IMR-90 (cell line): ENCODE measurements around the gene XAB2. TPM values are rescaled to one million over a fixed set of nuclear protein-coding genes. Genes with fewer than 3 reads are reported as not detected.

ENCODE experiments used
- ATAC-seq: fragments of 200-7000 bp; cut with Tn5 transposase; 2 replicates; pipeline ENCODE4 v1.9.1; 2020; ENCODE audit warnings: low read depth, mild to moderate bottlenecking, moderate library complexity
- BruUV-seq: library from RNA; stranded (reverse); fragments of 400-500 nt; replicated peaks from 2 replicates; lab custom pipeline; 2021; lab: Mats Ljungman, UMichigan
- CTCF ChIA-PET: fragments of 300-600 bp; formaldehyde crosslinking; extraction: SDS; loops from one replicate; lab custom pipeline; 2021; ENCODE audit warnings: antibody characterized with exemption; lab: Yijun Ruan, JAX
- POLR2A ChIA-PET: fragments of 300-600 bp; sonication (Branson Sonifier 250); formaldehyde crosslinking; loops from one replicate; lab custom pipeline; 2022; ENCODE audit warnings: antibody characterized with exemption; ENCODE audit not compliant: unreplicated experiment; lab: Charles Lee
- DNase-seq: peaks from one replicate; pipeline ENCODE4 v3.0.0; 2013
- H2AFZ ChIP-seq: replicated peaks from 2 replicates; pipeline ENCODE3; 2013; ENCODE audit warnings: low read length, mild to moderate bottlenecking; ENCODE audit not compliant: poor library complexity
- H2AK5ac ChIP-seq: 2 replicates; pipeline ENCODE4 v1.6.1; 2013; ENCODE audit warnings: low read depth, low read length, inconsistent platforms
- H2AK9ac ChIP-seq: replicated peaks from 2 replicates; pipeline ENCODE3; 2013; ENCODE audit warnings: mild to moderate bottlenecking, low read depth, low read length, moderate library complexity; ENCODE audit not compliant: poor library complexity
- H2BK120ac ChIP-seq: 2 replicates; pipeline ENCODE4 v1.6.1; 2013; ENCODE audit warnings: low read depth, low read length, inconsistent platforms
- H2BK15ac ChIP-seq: 3 replicates; pipeline ENCODE4 v1.6.1; 2013; ENCODE audit warnings: low read depth, low read length, inconsistent platforms
- H2BK20ac ChIP-seq: 2 replicates; pipeline ENCODE4 v1.6.1; 2013; ENCODE audit warnings: low read depth, mild to moderate bottlenecking, inconsistent platforms, low read length, moderate library complexity
- H2BK5ac ChIP-seq: 2 replicates; pipeline ENCODE4 v1.6.1; 2013; ENCODE audit warnings: mild to moderate bottlenecking, low read depth, low read length, inconsistent platforms; ENCODE audit not compliant: poor library complexity, severe bottlenecking
- H3K14ac ChIP-seq: replicated peaks from 2 replicates; pipeline ENCODE4 v1.6.1; 2013; ENCODE audit warnings: low read depth, low read length, inconsistent platforms
- H3K18ac ChIP-seq: 2 replicates; pipeline ENCODE4 v1.6.1; 2013; ENCODE audit warnings: low read depth, low read length, control low read depth
- H3K23ac ChIP-seq: 2 replicates; pipeline ENCODE4 v1.6.1; 2013; ENCODE audit warnings: low read depth, low read length, inconsistent platforms
- H3K27ac ChIP-seq: 2 replicates; pipeline ENCODE4 v1.5.1; 2013; ENCODE audit warnings: mild to moderate bottlenecking, control low read depth, low read length; ENCODE audit not compliant: insufficient read depth
- H3K27me3 ChIP-seq: 2 replicates; pipeline ENCODE4 v1.6.1; 2013; ENCODE audit warnings: low read length; ENCODE audit not compliant: control insufficient read depth, insufficient read depth
- H3K36me3 ChIP-seq: 2 replicates; pipeline ENCODE4 v1.6.1; 2013; ENCODE audit warnings: low read length, mixed read lengths; ENCODE audit not compliant: control insufficient read depth, insufficient read depth
- H3K4ac ChIP-seq: 2 replicates; pipeline ENCODE4 v1.6.1; 2013; ENCODE audit warnings: low read depth, low read length, inconsistent platforms
- H3K4me1 ChIP-seq: 2 replicates; pipeline ENCODE4 v1.6.1; 2013; ENCODE audit warnings: low read length, mixed read lengths; ENCODE audit not compliant: control insufficient read depth, insufficient read depth
- H3K4me2 ChIP-seq: 2 replicates; pipeline ENCODE4 v1.6.1; 2013; ENCODE audit warnings: low read depth, mild to moderate bottlenecking, control low read depth, low read length, moderate library complexity
- H3K4me3 ChIP-seq: 2 replicates; pipeline ENCODE4 v1.5.1; 2013; ENCODE audit warnings: low read depth, mild to moderate bottlenecking, control low read depth, low read length, moderate library complexity; ENCODE audit not compliant: insufficient read depth
- H3K56ac ChIP-seq: 2 replicates; pipeline ENCODE4 v1.6.1; 2013; ENCODE audit warnings: low read length, inconsistent platforms; ENCODE audit not compliant: insufficient read depth; ENCODE audit errors: extremely low read depth
- H3K79me1 ChIP-seq, 2 experiments: 2 replicates each; pipeline ENCODE4 v1.6.1; 2013; ENCODE audit warnings: low read length in 2 of 2, inconsistent platforms in 1 of 2, low read depth in 1 of 2
- H3K9ac ChIP-seq: 2 replicates; pipeline ENCODE4 v1.6.1; 2013; ENCODE audit warnings: low read depth, low read length, control low read depth
- H3K9me1 ChIP-seq: 2 replicates; pipeline ENCODE4 v1.6.1; 2013; ENCODE audit warnings: low read length, inconsistent platforms; ENCODE audit not compliant: insufficient read depth
- H3K9me3 ChIP-seq: 2 replicates; pipeline ENCODE4 v1.6.1; 2013; ENCODE audit warnings: low read length; ENCODE audit not compliant: control insufficient read depth, insufficient read depth
- H4K20me1 ChIP-seq: 2 replicates; pipeline ENCODE4 v1.6.1; 2013; ENCODE audit warnings: low read length, inconsistent platforms; ENCODE audit not compliant: insufficient read depth
- H4K5ac ChIP-seq: 2 replicates; pipeline ENCODE4 v1.6.1; 2013; ENCODE audit warnings: mild to moderate bottlenecking, low read depth, low read length, control low read depth
- H4K8ac ChIP-seq, 2 experiments: 2 replicates each; pipeline ENCODE4 v1.6.1; 2013; ENCODE audit warnings: low read depth in 2 of 2, low read length in 2 of 2, control low read depth in 1 of 2, inconsistent platforms in 1 of 2
- H4K91ac ChIP-seq: 2 replicates; pipeline ENCODE4 v1.6.1; 2013; ENCODE audit warnings: low read depth, low read length, inconsistent platforms; ENCODE audit not compliant: insufficient read depth
- BHLHE40 ChIP-seq: fragments of 150-350 bp; IDR thresholded peaks from 2 replicates; pipeline ENCODE4 v1.6.1; 2016; ENCODE audit warnings: mild to moderate bottlenecking, low read depth, low read length
- CEBPB ChIP-seq: IDR thresholded peaks from 2 replicates; pipeline ENCODE4 v1.6.1; 2012; ENCODE audit warnings: low read depth, low read length, improper control_type of control experiment
- CHD1 ChIP-seq: IDR thresholded peaks from 2 replicates; pipeline ENCODE4 v1.6.1; 2012; ENCODE audit warnings: low read depth, low read length, improper control_type of control experiment
- FOS ChIP-seq: fragments of 150-350 bp; IDR thresholded peaks from 2 replicates; pipeline ENCODE4 v1.6.1; 2016; ENCODE audit warnings: low read depth, low read length
- MAFK ChIP-seq: IDR thresholded peaks from 2 replicates; pipeline ENCODE4 v1.6.1; 2012; ENCODE audit warnings: low read depth, low read length, improper control_type of control experiment
- MXI1 ChIP-seq: IDR thresholded peaks from 2 replicates; pipeline ENCODE4 v1.6.1; 2012; ENCODE audit warnings: low read depth, mild to moderate bottlenecking, low read length, moderate library complexity, borderline replicate concordance
- NFE2L2 ChIP-seq: fragments of 150-350 bp; IDR thresholded peaks from 2 replicates; pipeline ENCODE4 v1.6.1; 2016; ENCODE audit warnings: low read depth, mild to moderate bottlenecking, low read length
- POLR2A ChIP-seq: IDR thresholded peaks from 2 replicates; pipeline ENCODE4 v1.6.1; 2012; ENCODE audit warnings: mild to moderate bottlenecking, low read depth, low read length
- RAD21 ChIP-seq: IDR thresholded peaks from 2 replicates; pipeline ENCODE4 v1.6.1; 2012; ENCODE audit warnings: low read length, improper control_type of control experiment
- RCOR1 ChIP-seq: IDR thresholded peaks from 2 replicates; pipeline ENCODE4 v1.6.1; 2012; ENCODE audit warnings: mild to moderate bottlenecking, low read length, improper control_type of control experiment; ENCODE audit not compliant: insufficient replicate concordance
- RFX5 ChIP-seq: IDR thresholded peaks from 2 replicates; pipeline ENCODE4 v1.8.0; 2012; ENCODE audit warnings: low read depth, mild to moderate bottlenecking, low read length, moderate library complexity
- SMC3 ChIP-seq: fragments of 150-350 bp; IDR thresholded peaks from 2 replicates; pipeline ENCODE4 v1.6.1; 2016; ENCODE audit warnings: low read depth, mild to moderate bottlenecking, antibody characterized with exemption, low read length, moderate library complexity
- USF2 ChIP-seq: fragments of 150-350 bp; IDR thresholded peaks from 2 replicates; pipeline ENCODE4 v1.6.1; 2017; ENCODE audit warnings: mild to moderate bottlenecking, antibody characterized with exemption, low read length, low read depth
- WGBS, 2 experiments: methylation state at CpG; one replicate each; pipeline versions ENCODE4 v1.1.5 to v1.1.7; 2013; ENCODE audit warnings: missing lambda C conversion rate in 2 of 2; ENCODE audit not compliant: insufficient read length in 1 of 2; ENCODE audit errors: extremely low coverage in 2 of 2; 5-methylcytosine and 5-hydroxymethylcytosine counted together
- dilution Hi-C: fragments of 300-500 bp; cut with HindIII; formaldehyde crosslinking; loops from one replicate; pipeline ENCODE4 v1.14.3; 2018; ENCODE audit warnings: low sequenced_read_pairs; ENCODE audit not compliant: unreplicated experiment
- in situ Hi-C: fragments of 300-500 bp; cut with MboI; formaldehyde crosslinking; loops from 3 replicates; pipeline ENCODE4 v1.14.3; 2019; ENCODE audit warnings: low sequenced_read_pairs, inconsistent platforms, mixed read lengths
- intact Hi-C: fragments of 100-400 bp; cut with micrococcal nuclease; formaldehyde crosslinking; loops from 2 replicates; pipeline ENCODE4 v1.10.0; 2022
- polyA plus RNA-seq, 3 experiments: library from polyadenylated mRNA; depleted of rRNA; stranded (reverse); fragments of >200 nt; gene quantifications; 2 replicates each; pipeline ENCODE4 v1.2.3, GENCODE V29; 2012; ENCODE audit warnings: low replicate concordance in 1 of 3
- total RNA-seq: library from RNA; depleted of rRNA; stranded (reverse); fragments of >200 nt; gene quantifications from 2 replicates; pipeline ENCODE4 v1.2.3, GENCODE V29; 2012
- TF ChIP-seq, protein P1 (sequence below): conservative IDR thresholded peaks from 2 replicates; pipeline ENCODE4 v1.5.1; 2012; ENCODE audit warnings: mild to moderate bottlenecking, low read depth, low read length, improper control_type of control experiment

The XAB2 gene
- total and polyA plus RNA-seq, 2 of the 4 experiments (the other 2 are of a cell fraction), result 29.9 to 34.4 TPM

DNA sequence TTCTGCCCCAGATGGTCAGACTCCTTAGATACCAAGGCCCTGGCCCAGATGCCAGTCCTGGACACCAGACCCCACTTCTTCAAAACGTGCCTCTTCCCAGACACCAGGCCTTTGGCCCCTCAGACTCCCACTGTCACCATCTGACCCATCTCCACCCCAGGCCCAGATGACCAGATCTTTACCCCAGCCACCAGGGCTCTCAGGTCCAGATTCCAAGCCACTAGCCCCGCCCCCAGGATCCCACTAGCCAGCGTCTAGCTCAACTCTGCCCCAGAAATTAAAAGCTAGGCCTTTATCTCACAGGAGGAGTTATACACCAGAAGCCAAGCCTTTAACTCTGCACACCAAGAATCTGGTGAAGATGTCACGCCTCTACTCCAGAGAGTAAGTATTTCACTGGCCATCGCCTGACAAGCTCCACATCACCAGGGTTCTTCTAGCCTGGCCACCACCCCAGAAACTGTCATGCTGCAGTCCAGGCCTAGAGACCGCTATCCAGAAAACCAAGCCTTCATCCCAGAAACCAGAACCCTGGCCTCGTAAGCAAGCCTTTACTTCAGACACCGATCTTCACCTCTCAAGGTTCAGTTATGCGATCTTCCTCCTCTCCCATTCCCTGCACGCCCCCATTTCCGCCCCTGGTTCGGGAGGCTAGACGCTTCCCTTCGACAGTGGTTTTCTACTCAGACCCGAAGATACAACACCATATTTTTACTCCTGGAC is 595 bp downstream of the XAB2 start (continued):
- no peak for TF ChIP-seq SMC3
- no peak for TF ChIP-seq MAFK

DNA sequence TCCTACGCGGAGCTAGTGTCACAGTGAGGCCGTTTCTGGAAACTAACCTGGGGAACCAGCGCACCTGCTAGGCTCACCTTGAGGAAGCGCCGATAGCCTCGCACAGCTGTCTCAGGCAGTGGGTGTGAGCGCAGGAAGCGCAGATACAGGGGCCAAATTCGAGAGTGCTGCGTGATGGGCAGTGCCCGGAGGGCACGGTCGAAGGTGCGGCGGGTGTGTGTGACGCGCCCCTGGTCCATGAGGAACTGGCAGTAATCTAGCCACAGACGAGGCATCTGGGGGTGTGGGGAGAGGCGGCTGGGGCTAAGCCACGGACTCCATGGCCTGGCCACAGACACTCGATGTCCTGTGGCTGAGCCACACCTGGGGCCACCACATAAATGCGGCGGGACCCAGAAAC is 2.2 kb downstream of the XAB2 start:
- in situ Hi-C loops, result no loop called here
- no peak overlapping the region for H2BK15ac ChIP-seq
- no peaks in the 10 kb centered on the region for H3K27me3 ChIP-seq
- H2AFZ ChIP-seq, result no peak overlapping the region
- ATAC-seq (no peak), DNase-seq (no peak)
- POLR2A ChIA-PET, result no interaction called here
- peaks cover 26% of the 10 kb centered on the region for H3K36me3 ChIP-seq
- no peak overlapping the region for H3K4me3 ChIP-seq
- H2BK5ac ChIP-seq, result no peak overlapping the region
- no peak overlapping the region for H3K4me2 ChIP-seq
- 94% methylated on average over 11 of the region's 24 CpGs; no CpG with 5 or more reads in 1 of the 2 experiments for WGBS, 2 experiments
- no peak overlapping the region for H4K5ac ChIP-seq
- BruUV-seq, result no TSS peak
- H3K18ac ChIP-seq, result no peak overlapping the region
- no peak overlapping the region for H2AK5ac ChIP-seq
- TF ChIP-seq RFX5, result no peak
- TF ChIP-seq, protein P1, sequence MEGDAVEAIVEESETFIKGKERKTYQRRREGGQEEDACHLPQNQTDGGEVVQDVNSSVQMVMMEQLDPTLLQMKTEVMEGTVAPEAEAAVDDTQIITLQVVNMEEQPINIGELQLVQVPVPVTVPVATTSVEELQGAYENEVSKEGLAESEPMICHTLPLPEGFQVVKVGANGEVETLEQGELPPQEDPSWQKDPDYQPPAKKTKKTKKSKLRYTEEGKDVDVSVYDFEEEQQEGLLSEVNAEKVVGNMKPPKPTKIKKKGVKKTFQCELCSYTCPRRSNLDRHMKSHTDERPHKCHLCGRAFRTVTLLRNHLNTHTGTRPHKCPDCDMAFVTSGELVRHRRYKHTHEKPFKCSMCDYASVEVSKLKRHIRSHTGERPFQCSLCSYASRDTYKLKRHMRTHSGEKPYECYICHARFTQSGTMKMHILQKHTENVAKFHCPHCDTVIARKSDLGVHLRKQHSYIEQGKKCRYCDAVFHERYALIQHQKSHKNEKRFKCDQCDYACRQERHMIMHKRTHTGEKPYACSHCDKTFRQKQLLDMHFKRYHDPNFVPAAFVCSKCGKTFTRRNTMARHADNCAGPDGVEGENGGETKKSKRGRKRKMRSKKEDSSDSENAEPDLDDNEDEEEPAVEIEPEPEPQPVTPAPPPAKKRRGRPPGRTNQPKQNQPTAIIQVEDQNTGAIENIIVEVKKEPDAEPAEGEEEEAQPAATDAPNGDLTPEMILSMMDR, result no peak
- no peak for TF ChIP-seq RAD21
- no peak for TF ChIP-seq CEBPB
- no peak for TF ChIP-seq SMC3
- no peak for TF ChIP-seq CHD1
- no peak for TF ChIP-seq MAFK
- TF ChIP-seq FOS, result no peak
- TF ChIP-seq BHLHE40, result no peak
- no peak for TF ChIP-seq POLR2A
- TF ChIP-seq NFE2L2, result no peak
- TF ChIP-seq RCOR1, result no peak
- no peak for TF ChIP-seq USF2
- TF ChIP-seq MXI1, result no peak
- intact Hi-C loops, result no loop called here
- no peak overlapping the region for H3K56ac ChIP-seq
- H4K20me1 ChIP-seq, result peaks cover 5% of the 10 kb centered on the region; the same call in 1 of the 2 replicates
- no peak overlapping the region for H3K23ac ChIP-seq
- H3K27ac ChIP-seq, result no peak overlapping the region
- no peak overlapping the region for H3K9ac ChIP-seq
- no peak overlapping the region for H4K91ac ChIP-seq
- H3K9me3 ChIP-seq, result no peaks in the 10 kb centered on the region
- no peak overlapping the region for H3K4ac ChIP-seq
- no peak overlapping the region for H2BK120ac ChIP-seq
- 0 out of 2 replicates have a peak, but pooled peaks cover 4% of the 10 kb centered on the region for H3K9me1 ChIP-seq
- H2AK9ac ChIP-seq, result no peak overlapping the region
- peaks cover 8% of the 10 kb centered on the region; the same call in 1 of the 2 replicates for H3K4me1 ChIP-seq
- H3K14ac ChIP-seq, result no peak overlapping the region
- H2BK20ac ChIP-seq, result no peak overlapping the region
- H4K8ac ChIP-seq, result no peak overlapping the region
- dilution Hi-C loops, result no loop called here
- peaks cover 3 to 56% of the 10 kb centered on the region in 2 experiments; a peak in 3 of 4 replicates for H3K79me1 ChIP-seq
- CTCF ChIA-PET, result no interaction called here
